GM23338 (cell line): ENCODE results near the gene WNK2. TPM values are rescaled to one million over a fixed set of nuclear protein-coding genes. Genes with fewer than 3 reads are reported as not detected.

Source experiments
- ATAC-seq: fragments of 200-7000 bp; cut with Tn5 transposase; 3 replicates; pipeline ENCODE4 v1.9.1; 2020
- DNase-seq: peaks from one replicate; pipeline ENCODE4 v3.0.0-alpha.2; 2015; ENCODE audit warnings: low spot score
- H2AFZ ChIP-seq: fragments of 200-600 bp; sonication (generic); 2 replicates; pipeline ENCODE4 v1.8.0; 2016; ENCODE audit warnings: antibody characterized with exemption, mild to moderate bottlenecking, moderate library complexity
- H3F3A ChIP-seq: fragments of 200-600 bp; sonication (generic); replicated peaks from 2 replicates; pipeline ENCODE4 v1.8.0; 2017; ENCODE audit warnings: antibody characterized with exemption, mixed run types, low read depth
- H3K27ac ChIP-seq: fragments of 200-600 bp; sonication (generic); 2 replicates; pipeline ENCODE4 v1.6.1; 2016; ENCODE audit warnings: low read depth
- H3K27me3 ChIP-seq: fragments of 200-600 bp; sonication (generic); 2 replicates; pipeline ENCODE4 v1.8.0; 2016; ENCODE audit warnings: mild to moderate bottlenecking, mixed run types, moderate library complexity; ENCODE audit not compliant: insufficient read depth
- H3K36me3 ChIP-seq: fragments of 200-600 bp; sonication (generic); 2 replicates; pipeline ENCODE4 v1.8.0; 2016; ENCODE audit warnings: mild to moderate bottlenecking; ENCODE audit not compliant: insufficient read depth
- H3K4me1 ChIP-seq: fragments of 200-600 bp; sonication (generic); 2 replicates; pipeline ENCODE4 v1.8.0; 2016; ENCODE audit warnings: mild to moderate bottlenecking, moderate library complexity; ENCODE audit not compliant: insufficient read depth
- H3K4me2 ChIP-seq: fragments of 200-600 bp; sonication (generic); 2 replicates; pipeline ENCODE4 v1.7.1; 2017; ENCODE audit warnings: mixed run types
- H3K4me3 ChIP-seq: fragments of 200-600 bp; sonication (generic); 2 replicates; pipeline ENCODE4 v1.6.1; 2016; ENCODE audit warnings: mixed run types
- H3K79me2 ChIP-seq: fragments of 200-600 bp; sonication (generic); replicated peaks from 2 replicates; pipeline ENCODE4 v1.8.0; 2017; ENCODE audit warnings: mild to moderate bottlenecking; ENCODE audit not compliant: insufficient read depth
- H3K9me2 ChIP-seq: fragments of 200-600 bp; sonication (generic); 2 replicates; pipeline ENCODE4 v1.8.0; 2017; ENCODE audit not compliant: insufficient read depth
- H4K20me1 ChIP-seq: fragments of 200-600 bp; sonication (generic); replicated peaks from 2 replicates; pipeline ENCODE4 v1.8.0; 2017; ENCODE audit warnings: mild to moderate bottlenecking; ENCODE audit not compliant: insufficient read depth
- H3K27ac Mint-ChIP-seq: 2 replicates; pipeline ENCODE4 v1.8.0; 2020; ENCODE audit warnings: inconsistent platforms, mild to moderate bottlenecking, moderate library complexity, mixed read lengths
- H3K27me3 Mint-ChIP-seq: 3 replicates; pipeline ENCODE4 v1.8.0; 2022; ENCODE audit warnings: low read depth, mild to moderate bottlenecking, moderate library complexity, mixed read lengths, inconsistent platforms; ENCODE audit not compliant: insufficient read depth, poor library complexity
- H3K36me3 Mint-ChIP-seq: 3 replicates; pipeline ENCODE4 v1.8.0; 2021; ENCODE audit warnings: low read depth, mild to moderate bottlenecking, inconsistent platforms, moderate library complexity, mixed read lengths
- H3K4me1 Mint-ChIP-seq: 3 replicates; pipeline ENCODE4 v1.8.0; 2020; ENCODE audit warnings: mild to moderate bottlenecking, inconsistent platforms, mixed read lengths
- H3K4me3 Mint-ChIP-seq: 3 replicates; pipeline ENCODE4 v1.8.0; 2021; ENCODE audit warnings: moderate library complexity, mild to moderate bottlenecking, inconsistent platforms, mixed read lengths
- H3K9me3 Mint-ChIP-seq: 3 replicates; pipeline ENCODE4 v1.8.0; 2020; ENCODE audit warnings: moderate library complexity, mild to moderate bottlenecking, inconsistent platforms, mixed read lengths
- CTCF ChIP-seq, 2 experiments: fragments of 200-600 bp in 1 of 2; sonication (generic) in 1 of 2; conservative IDR thresholded peaks; 2 replicates each; pipeline versions ENCODE4 v1.5.1 to v1.6.1; 2016 to 2017; ENCODE audit warnings: antibody characterized with exemption in 2 of 2, low read depth in 2 of 2, mild to moderate bottlenecking in 2 of 2, moderate library complexity in 1 of 2
- EZH2 ChIP-seq: fragments of 200-600 bp; sonication (generic); IDR thresholded peaks from one replicate; pipeline ENCODE4 v1.8.0; 2017; ENCODE audit warnings: antibody characterized with exemption, mild to moderate bottlenecking, low read depth; ENCODE audit not compliant: unreplicated experiment
- EZH2phosphoT487 ChIP-seq: fragments of 200-600 bp; sonication (generic); IDR thresholded peaks from one replicate; pipeline ENCODE4 v1.8.1; 2018; ENCODE audit warnings: antibody characterized with exemption; ENCODE audit not compliant: unreplicated experiment
- JUNB ChIP-seq: IDR thresholded peaks from one replicate; pipeline ENCODE4 v1.6.1; 2016; ENCODE audit warnings: antibody characterized with exemption; ENCODE audit not compliant: unreplicated experiment
- POLR2AphosphoS5 ChIP-seq: IDR thresholded peaks from 2 replicates; pipeline ENCODE4 v1.6.1; 2016; ENCODE audit warnings: antibody characterized with exemption, low read depth
- STAT1 ChIP-seq: IDR thresholded peaks from one replicate; pipeline ENCODE4 v1.6.1; 2016; ENCODE audit warnings: antibody characterized with exemption; ENCODE audit not compliant: unreplicated experiment
- ZNF114 ChIP-seq: fragments of 250-450 bp; sonication (Bioruptor Pico); IDR thresholded peaks from 2 replicates; pipeline ENCODE4 v1.5.0; 2020; ENCODE audit warnings: mild to moderate bottlenecking, moderate library complexity
- ZNF331 ChIP-seq: fragments of 250-450 bp; sonication (Bioruptor Pico); IDR thresholded peaks from 2 replicates; pipeline ENCODE4 v1.5.0; 2020; ENCODE audit warnings: low read depth, mild to moderate bottlenecking, moderate library complexity
- polyA plus RNA-seq: library from polyadenylated mRNA; unstranded; fragments of >200 nt; fragmentation: Nextera tagmentation; extraction: Ambion mirVana; gene quantifications from 2 replicates; pipeline ENCODE4 v1.2.1, GENCODE V29; 2016
- total RNA-seq: library from RNA; depleted of rRNA; stranded (reverse); fragments of >200 nt; shearing (Covaris generic); gene quantifications from 2 replicates; pipeline ENCODE4 v1.2.3, GENCODE V29; 2014
- TF ChIP-seq, protein P1 (sequence below): fragments of 250-450 bp; sonication (Bioruptor Pico); IDR thresholded peaks from 2 replicates; pipeline ENCODE4 v1.5.0; 2020; ENCODE audit warnings: mild to moderate bottlenecking, moderate library complexity

Gene WNK2
- total and polyA plus RNA-seq, 2 experiments from 2014 or later, result 56.4 to 102 TPM

- TF ChIP-seq, protein P1, sequence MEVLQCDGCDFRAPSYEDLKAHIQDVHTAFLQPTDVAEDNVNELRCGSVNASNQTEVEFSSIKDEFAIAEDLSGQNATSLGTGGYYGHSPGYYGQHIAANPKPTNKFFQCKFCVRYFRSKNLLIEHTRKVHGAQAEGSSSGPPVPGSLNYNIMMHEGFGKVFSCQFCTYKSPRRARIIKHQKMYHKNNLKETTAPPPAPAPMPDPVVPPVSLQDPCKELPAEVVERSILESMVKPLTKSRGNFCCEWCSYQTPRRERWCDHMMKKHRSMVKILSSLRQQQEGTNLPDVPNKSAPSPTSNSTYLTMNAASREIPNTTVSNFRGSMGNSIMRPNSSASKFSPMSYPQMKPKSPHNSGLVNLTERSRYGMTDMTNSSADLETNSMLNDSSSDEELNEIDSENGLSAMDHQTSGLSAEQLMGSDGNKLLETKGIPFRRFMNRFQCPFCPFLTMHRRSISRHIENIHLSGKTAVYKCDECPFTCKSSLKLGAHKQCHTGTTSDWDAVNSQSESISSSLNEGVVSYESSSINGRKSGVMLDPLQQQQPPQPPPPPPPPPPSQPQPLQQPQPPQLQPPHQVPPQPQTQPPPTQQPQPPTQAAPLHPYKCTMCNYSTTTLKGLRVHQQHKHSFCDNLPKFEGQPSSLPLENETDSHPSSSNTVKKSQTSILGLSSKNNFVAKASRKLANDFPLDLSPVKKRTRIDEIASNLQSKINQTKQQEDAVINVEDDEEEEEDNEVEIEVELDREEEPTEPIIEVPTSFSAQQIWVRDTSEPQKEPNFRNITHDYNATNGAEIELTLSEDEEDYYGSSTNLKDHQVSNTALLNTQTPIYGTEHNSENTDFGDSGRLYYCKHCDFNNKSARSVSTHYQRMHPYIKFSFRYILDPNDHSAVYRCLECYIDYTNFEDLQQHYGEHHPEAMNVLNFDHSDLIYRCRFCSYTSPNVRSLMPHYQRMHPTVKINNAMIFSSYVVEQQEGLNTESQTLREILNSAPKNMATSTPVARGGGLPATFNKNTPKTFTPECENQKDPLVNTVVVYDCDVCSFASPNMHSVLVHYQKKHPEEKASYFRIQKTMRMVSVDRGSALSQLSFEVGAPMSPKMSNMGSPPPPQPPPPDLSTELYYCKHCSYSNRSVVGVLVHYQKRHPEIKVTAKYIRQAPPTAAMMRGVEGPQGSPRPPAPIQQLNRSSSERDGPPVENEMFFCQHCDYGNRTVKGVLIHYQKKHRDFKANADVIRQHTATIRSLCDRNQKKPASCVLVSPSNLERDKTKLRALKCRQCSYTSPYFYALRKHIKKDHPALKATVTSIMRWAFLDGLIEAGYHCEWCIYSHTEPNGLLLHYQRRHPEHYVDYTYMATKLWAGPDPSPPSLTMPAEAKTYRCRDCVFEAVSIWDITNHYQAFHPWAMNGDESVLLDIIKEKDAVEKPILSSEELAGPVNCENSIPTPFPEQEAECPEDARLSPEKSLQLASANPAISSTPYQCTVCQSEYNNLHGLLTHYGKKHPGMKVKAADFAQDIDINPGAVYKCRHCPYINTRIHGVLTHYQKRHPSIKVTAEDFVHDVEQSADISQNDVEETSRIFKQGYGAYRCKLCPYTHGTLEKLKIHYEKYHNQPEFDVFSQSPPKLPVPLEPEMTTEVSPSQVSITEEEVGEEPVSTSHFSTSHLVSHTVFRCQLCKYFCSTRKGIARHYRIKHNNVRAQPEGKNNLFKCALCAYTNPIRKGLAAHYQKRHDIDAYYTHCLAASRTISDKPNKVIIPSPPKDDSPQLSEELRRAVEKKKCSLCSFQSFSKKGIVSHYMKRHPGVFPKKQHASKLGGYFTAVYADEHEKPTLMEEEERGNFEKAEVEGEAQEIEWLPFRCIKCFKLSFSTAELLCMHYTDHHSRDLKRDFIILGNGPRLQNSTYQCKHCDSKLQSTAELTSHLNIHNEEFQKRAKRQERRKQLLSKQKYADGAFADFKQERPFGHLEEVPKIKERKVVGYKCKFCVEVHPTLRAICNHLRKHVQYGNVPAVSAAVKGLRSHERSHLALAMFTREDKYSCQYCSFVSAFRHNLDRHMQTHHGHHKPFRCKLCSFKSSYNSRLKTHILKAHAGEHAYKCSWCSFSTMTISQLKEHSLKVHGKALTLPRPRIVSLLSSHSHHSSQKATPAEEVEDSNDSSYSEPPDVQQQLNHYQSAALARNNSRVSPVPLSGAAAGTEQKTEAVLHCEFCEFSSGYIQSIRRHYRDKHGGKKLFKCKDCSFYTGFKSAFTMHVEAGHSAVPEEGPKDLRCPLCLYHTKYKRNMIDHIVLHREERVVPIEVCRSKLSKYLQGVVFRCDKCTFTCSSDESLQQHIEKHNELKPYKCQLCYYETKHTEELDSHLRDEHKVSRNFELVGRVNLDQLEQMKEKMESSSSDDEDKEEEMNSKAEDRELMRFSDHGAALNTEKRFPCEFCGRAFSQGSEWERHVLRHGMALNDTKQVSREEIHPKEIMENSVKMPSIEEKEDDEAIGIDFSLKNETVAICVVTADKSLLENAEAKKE (CRISPR knock-in tag), result no peak
- TF ChIP-seq POLR2AphosphoS5, result no peak
- no peak for TF ChIP-seq ZNF331 (CRISPR knock-in tag)
- no peak for TF ChIP-seq EZH2phosphoT487
- TF ChIP-seq STAT1, result no peak
- no peak for TF ChIP-seq JUNB
- TF ChIP-seq ZNF114 (CRISPR knock-in tag), result no peak
Measured at GRCh38 chr9:93149361-93149760, 34.6 kb upstream of the WNK2 start (continued).

- Histone ChIP-seq H3K27ac (no peak overlapping the region), H3F3A (no peaks in the 10 kb centered on the region), H3K4me1 (no peaks in the 10 kb centered on the region), H3K4me3 (no peak overlapping the region), H3K36me3 (no peaks in the 10 kb centered on the region), H3K9me2 (no peaks in the 10 kb centered on the region; the same call in 1 of the 2 replicates), H3K79me2 (no peaks in the 10 kb centered on the region), H4K20me1 (no peaks in the 10 kb centered on the region), H2AFZ (0 out of 2 replicates have a peak overlapping the region, but pooled peaks have one; percentile 28), H3K27me3 (no peaks in the 10 kb centered on the region), H3K4me2 (no peak overlapping the region)
- no peaks in the 10 kb centered on the region for H3K36me3 Mint-ChIP-seq
- peak; percentile 28; the same call in 1 of the 3 replicates for ATAC-seq
- no peaks in the 10 kb centered on the region; the same call in 2 of the 3 replicates for H3K9me3 Mint-ChIP-seq
- H3K4me1 Mint-ChIP-seq, result no peaks in the 10 kb centered on the region
- TF ChIP-seq EZH2 (no peak), ZNF331 (CRISPR knock-in tag) (no peak), CTCF (conservative IDR thresholded peaks at IDR 0.05; ENCODE audit: low read depth in 2 of 2) (peak in 1 of 2 experiments; percentile 58; a peak in 2 of 4 replicates)
- H3K27ac Mint-ChIP-seq, result no peak overlapping the region
- no peak overlapping the region for H3K4me3 Mint-ChIP-seq
- peaks cover 1% of the 10 kb centered on the region for H3K27me3 Mint-ChIP-seq
- no peak for DNase-seq
Measured at GRCh38 chr9:93151097-93151784, 32.7 kb upstream of the WNK2 start.
